Fibroblast of lung (primary cell): Measurements from ENCODE around the gene ARL9. TPM values are rescaled to one million over a fixed set of nuclear protein-coding genes. Genes with fewer than 3 reads are reported as not detected.

Experiments used
- DNase-seq, 2 donors: peaks; one replicate each; pipeline versions ENCODE4 v3.0.0 to v3.0.0-alpha.2; 2010; ENCODE audit warnings: low read depth in 2 of 2
- H2AFZ ChIP-seq: 2 replicates; pipeline ENCODE4 v1.5.1; 2012; ENCODE audit warnings: low read length, control low read depth, inconsistent platforms
- H3K27ac ChIP-seq: 2 replicates; pipeline ENCODE4 v1.5.1; 2011; ENCODE audit warnings: low read length, control low read depth; ENCODE audit not compliant: insufficient read depth
- H3K27me3 ChIP-seq: 2 replicates; pipeline ENCODE4 v1.5.1; 2011; ENCODE audit warnings: mild to moderate bottlenecking, low read length; ENCODE audit not compliant: control insufficient read depth, insufficient read depth
- H3K36me3 ChIP-seq: 2 replicates; pipeline ENCODE4 v1.5.1; 2011; ENCODE audit warnings: low read length; ENCODE audit not compliant: control insufficient read depth, insufficient read depth
- H3K4me1 ChIP-seq: 2 replicates; pipeline ENCODE4 v1.5.1; 2011; ENCODE audit warnings: low read length; ENCODE audit not compliant: control insufficient read depth, insufficient read depth; ENCODE audit errors: extremely low read depth
- H3K4me2 ChIP-seq: 2 replicates; pipeline ENCODE4 v1.5.1; 2011; ENCODE audit warnings: low read length, control low read depth; ENCODE audit not compliant: insufficient read depth; ENCODE audit errors: extremely low read depth
- H3K4me3 ChIP-seq, 4 experiments: fragments of 200-600 bp in 1 of 4; sonication (generic) in 1 of 4; replicated peaks in 1 of 4; 2 replicates each; pipeline ENCODE4 v1.5.1; 2011 to 2016; ENCODE audit warnings: low read length in 4 of 4, low read depth in 3 of 4, mild to moderate bottlenecking in 3 of 4, control low read depth in 2 of 4, inconsistent platforms in 1 of 4, mixed read lengths in 1 of 4; ENCODE audit not compliant: insufficient read depth in 1 of 4; ENCODE audit errors: control extremely low read depth in 1 of 4
- H3K79me2 ChIP-seq: 2 replicates; pipeline ENCODE4 v1.5.1; 2012; ENCODE audit warnings: mild to moderate bottlenecking, low read length, inconsistent platforms; ENCODE audit not compliant: control insufficient read depth, insufficient read depth
- H3K9ac ChIP-seq: 2 replicates; pipeline ENCODE4 v1.5.1; 2011; ENCODE audit warnings: mild to moderate bottlenecking, low read length, control low read depth; ENCODE audit not compliant: insufficient read depth
- H3K9me3 ChIP-seq: 2 replicates; pipeline ENCODE4 v1.5.1; 2012; ENCODE audit warnings: low read depth, low read length; ENCODE audit not compliant: control insufficient read depth, insufficient read depth
- H4K20me1 ChIP-seq: 2 replicates; pipeline ENCODE4 v1.5.1; 2011; ENCODE audit warnings: low read length; ENCODE audit not compliant: control insufficient read depth, insufficient read depth; ENCODE audit errors: extremely low read depth
- CTCF ChIP-seq, 2 donors: IDR thresholded peaks in 1 of 2; conservative IDR thresholded peaks in 1 of 2; 1 replicate in 1 of 2; 2 replicates in 1 of 2; pipeline ENCODE4 v1.5.1; 2011 to 2012; ENCODE audit warnings: low read length in 2 of 2, control low read depth in 1 of 2, inconsistent platforms in 1 of 2, low read depth in 1 of 2, mild to moderate bottlenecking in 1 of 2
- EZH2 ChIP-seq: IDR thresholded peaks from 2 replicates; pipeline ENCODE4 v1.5.1; 2012; ENCODE audit warnings: low read length, control low read depth, mild to moderate bottlenecking; ENCODE audit errors: missing control alignments
- polyA plus RNA-seq, 2 donors: library from polyadenylated mRNA; depleted of rRNA in 1 of 2; stranded (reverse) in 1 of 2; unstranded in 1 of 2; fragments of >200 nt; gene quantifications; 2 replicates each; pipeline ENCODE4 v1.2.1, GENCODE V29; 2011 to 2012; ENCODE audit warnings: missing spikeins in 1 of 2
- total RNA-seq: library from RNA; depleted of rRNA; stranded (reverse); fragments of >200 nt; gene quantifications from 2 replicates; pipeline ENCODE4 v1.2.1, GENCODE V29; 2014

Gene ARL9
- total and polyA plus RNA-seq, 2 donors (not counting 1 experiment from before 2014, with no cell fraction given): 0.62 to 0.83 TPM

GRCh38 chr4:56512166-56512565 is 6.6 kb downstream of the ARL9 start:
- Histone ChIP-seq H3K36me3 (no peaks in the 10 kb centered on the region), H3K9me3 (no peaks in the 10 kb centered on the region), H3K79me2 (no peaks in the 10 kb centered on the region), H3K27ac (no peak overlapping the region), H4K20me1 (no peaks in the 10 kb centered on the region), H3K4me3 (no peak overlapping the region), H3K9ac (no peak overlapping the region), H3K4me2 (no peak overlapping the region), H3K4me1 (no peaks in the 10 kb centered on the region), H3K27me3 (no peaks in the 10 kb centered on the region), H2AFZ (no peak overlapping the region)
- TF ChIP-seq CTCF (conservative IDR thresholded peaks at IDR 0.05 in 1 of 2, IDR thresholded peaks at IDR 0.05 in 1 of 2; ENCODE audit: low read depth in 1 of 2, low read length in 2 of 2) (no peak), EZH2 (no peak)
- peak; percentile 5 to 23 for DNase-seq

GRCh38 chr4:56513517-56513916 is 7.9 kb downstream of the ARL9 start:
- DNase-seq: no peak
- H4K20me1 ChIP-seq: no peaks in the 10 kb centered on the region

More at GRCh38 chr4:56513517-56513916, 7.9 kb downstream of the ARL9 start:
- Histone ChIP-seq H3K36me3 (no peaks in the 10 kb centered on the region), H3K4me3 (no peak overlapping the region), H3K79me2 (no peaks in the 10 kb centered on the region), H3K9ac (no peak overlapping the region), H3K4me1 (no peaks in the 10 kb centered on the region), H3K9me3 (no peaks in the 10 kb centered on the region), H3K27ac (no peak overlapping the region), H3K27me3 (no peaks in the 10 kb centered on the region), H2AFZ (no peak overlapping the region), H3K4me2 (no peak overlapping the region)
- TF ChIP-seq EZH2 (no peak), CTCF (conservative IDR thresholded peaks at IDR 0.05 in 1 of 2, IDR thresholded peaks at IDR 0.05 in 1 of 2; ENCODE audit: low read depth in 1 of 2, low read length in 2 of 2) (no peak)
